GM21825 (cell line): ENCODE results near the gene SNURF.
"Not testable (repeated sequence)": the region's sequence is repeated elsewhere in the genome, so short reads cannot be mapped to it uniquely, and the experiment has no call there.

Source experiments
- ATAC-seq: cut with Tn5 transposase; IDR thresholded peaks from one replicate; pipeline ENCODE4 v1.9.1; 2021; ENCODE audit warnings: mild to moderate bottlenecking, moderate library complexity; ENCODE audit not compliant: unreplicated experiment

Gene SNURF

GRCh38 chr15:24966364-24967103 lies 11.7 kb downstream of the SNURF start:
- no peak for ATAC-seq

- ATAC-seq, result no peak
Measured at GRCh38 chr15:24971052-24971451, 16.3 kb downstream of the SNURF start.

GRCh38 chr15:24971772-24972171 lies 17.0 kb downstream of the SNURF start:
- no peak for ATAC-seq

- not testable (repeated sequence) for ATAC-seq
Measured at GRCh38 chr15:24972707-24973106, 17.9 kb downstream of the SNURF start.

- ATAC-seq, result no peak
Measured at GRCh38 chr15:24976932-24977331, 22.1 kb downstream of the SNURF start.

- no peak for ATAC-seq
Measured at GRCh38 chr15:24977686-24978085, 22.9 kb downstream of the SNURF start.

GRCh38 chr15:24985224-24985623 lies 30.4 kb downstream of the SNURF start:
- ATAC-seq, result no peak

- ATAC-seq, result no peak
Measured at GRCh38 chr15:24986653-24987052, 31.9 kb downstream of the SNURF start.
